Stimulated activated CD4-positive, alpha-beta T cell treated with anti-CD3 and anti-CD28 coated beads, Interleukin-4, amount 100 ng/mL, for 4 hours (primary cell): Measurements from ENCODE around the gene CLASP2.
"Not testable (repeated sequence)": the region's sequence is repeated elsewhere in the genome, so short reads cannot be mapped to it uniquely, and the experiment has no call there.

Source experiments
- DNase-seq, 2 experiments: peaks; one replicate each; pipeline ENCODE4 v3.0.0-alpha.2; 2020

CLASP2 gene

GRCh38 chr3:33682770-33683169 is 35.3 kb downstream of the CLASP2 start:
- no peak for DNase-seq

GRCh38 chr3:33681667-33682066 is 36.4 kb downstream of the CLASP2 start:
- DNase-seq, result no peak

GRCh38 chr3:33678073-33678472 is 40.0 kb downstream of the CLASP2 start:
- no peak for DNase-seq

GRCh38 chr3:33673436-33673835 is 44.6 kb downstream of the CLASP2 start:
- not testable (repeated sequence) for DNase-seq

- no peak for DNase-seq
Observed at GRCh38 chr3:33668618-33669017, 49.4 kb downstream of the CLASP2 start.

GRCh38 chr3:33665294-33665693 is 52.8 kb downstream of the CLASP2 start:
- DNase-seq, result no peak

GRCh38 chr3:33664195-33664594 is 53.9 kb downstream of the CLASP2 start:
- no peak for DNase-seq

GRCh38 chr3:33663042-33663441 is 55.0 kb downstream of the CLASP2 start:
- no peak for DNase-seq

- DNase-seq, result no peak
Observed at GRCh38 chr3:33659856-33660434, 58.1 kb downstream of the CLASP2 start.

GRCh38 chr3:33658991-33659848 is 58.8 kb downstream of the CLASP2 start:
- DNase-seq, result no peak

- DNase-seq, result no peak
Observed at GRCh38 chr3:33658621-33658990, 59.4 kb downstream of the CLASP2 start.

GRCh38 chr3:33658039-33658438 is 60.0 kb downstream of the CLASP2 start:
- no peak for DNase-seq

GRCh38 chr3:33652736-33653135 is 65.3 kb downstream of the CLASP2 start:
- no peak for DNase-seq

GRCh38 chr3:33651101-33651500 is 67.0 kb downstream of the CLASP2 start:
- not testable (repeated sequence) for DNase-seq

- DNase-seq, result no peak
Observed at GRCh38 chr3:33650495-33650894, 67.6 kb downstream of the CLASP2 start.

GRCh38 chr3:33648793-33649192 is 69.3 kb downstream of the CLASP2 start:
- no peak for DNase-seq

- DNase-seq, result no peak
Observed at GRCh38 chr3:33646406-33646805, 71.6 kb downstream of the CLASP2 start.

- peak in 1 of 2 experiments; percentile 4 for DNase-seq
Observed at GRCh38 chr3:33645060-33645647, 72.9 kb downstream of the CLASP2 start.

- DNase-seq, result no peak
Observed at GRCh38 chr3:33644582-33644981, 73.5 kb downstream of the CLASP2 start.

GRCh38 chr3:33642806-33643205 is 75.2 kb downstream of the CLASP2 start:
- DNase-seq, result no peak

- DNase-seq, result no peak
Observed at GRCh38 chr3:33639889-33640288, 78.2 kb downstream of the CLASP2 start.

GRCh38 chr3:33637482-33637881 is 80.6 kb downstream of the CLASP2 start:
- DNase-seq, result no peak

- no peak for DNase-seq
Observed at GRCh38 chr3:33636125-33636850, 81.8 kb downstream of the CLASP2 start.
